CD14-positive monocyte (primary cell): ENCODE data around the gene PELI1. TPM values are rescaled to one million over a fixed set of nuclear protein-coding genes. Genes with fewer than 3 reads are reported as not detected.

Source experiments
- DNase-seq, 3 donors: peaks; one replicate each; pipeline ENCODE4 v3.0.0-alpha.2; 2011 to 2022
- H2AFZ ChIP-seq: 2 replicates; pipeline ENCODE4 v1.6.0; 2012; ENCODE audit warnings: mild to moderate bottlenecking, low read depth, low read length, inconsistent platforms; ENCODE audit not compliant: insufficient read depth, poor library complexity, severe bottlenecking
- H3K27ac ChIP-seq, 2 donors: 1 replicate in 1 of 2; 2 replicates in 1 of 2; pipeline ENCODE4 v1.5.1; 2012 to 2013; ENCODE audit warnings: low read length in 2 of 2, control low read depth in 1 of 2, inconsistent platforms in 1 of 2, low read depth in 1 of 2, mild to moderate bottlenecking in 1 of 2
- H3K27me3 ChIP-seq, 2 donors: one replicate each; pipeline versions ENCODE4 v1.6.0 to v1.6.1; 2011 to 2013; ENCODE audit warnings: low read length in 2 of 2; ENCODE audit not compliant: control insufficient read depth in 2 of 2, insufficient read depth in 2 of 2
- H3K36me3 ChIP-seq, 2 donors: replicated peaks in 1 of 2; 1 replicate in 1 of 2; 2 replicates in 1 of 2; pipeline versions ENCODE4 v1.5.1 to v1.6.1; 2012 to 2013; ENCODE audit warnings: low read length in 2 of 2, control low read depth in 1 of 2, inconsistent platforms in 1 of 2, mild to moderate bottlenecking in 1 of 2; ENCODE audit not compliant: insufficient read depth in 2 of 2, control insufficient read depth in 1 of 2
- H3K4me1 ChIP-seq, 2 donors: 1 replicate in 1 of 2; 2 replicates in 1 of 2; pipeline versions ENCODE4 v1.5.1 to v1.6.1; 2012 to 2013; ENCODE audit warnings: low read length in 2 of 2, control low read depth in 1 of 2, inconsistent platforms in 1 of 2, mild to moderate bottlenecking in 1 of 2, moderate library complexity in 1 of 2; ENCODE audit not compliant: insufficient read depth in 2 of 2, control insufficient read depth in 1 of 2
- H3K4me2 ChIP-seq: replicated peaks from 2 replicates; pipeline ENCODE3; 2012; ENCODE audit warnings: low read length, moderate library complexity, mild to moderate bottlenecking; ENCODE audit not compliant: poor library complexity, severe bottlenecking; ENCODE audit errors: extremely low read depth
- H3K4me3 ChIP-seq, 3 experiments: fragments of 200-600 bp in 1 of 3; sonication (generic) in 1 of 3; replicated peaks in 1 of 3; 1 replicate in 2 of 3; 2 replicates in 1 of 3; pipeline ENCODE4 v1.5.1; 2011 to 2013; ENCODE audit warnings: low read length in 3 of 3, mild to moderate bottlenecking in 3 of 3, control low read depth in 2 of 3, low read depth in 2 of 3, inconsistent platforms in 1 of 3, moderate library complexity in 1 of 3
- H3K79me2 ChIP-seq: 2 replicates; pipeline ENCODE4 v1.6.0; 2012; ENCODE audit warnings: mild to moderate bottlenecking, control low read depth, inconsistent platforms, low read length, moderate library complexity; ENCODE audit not compliant: insufficient read depth
- H3K9ac ChIP-seq: 2 replicates; pipeline ENCODE4 v1.6.0; 2017; ENCODE audit warnings: low read length, mild to moderate bottlenecking; ENCODE audit not compliant: insufficient read depth, poor library complexity, severe bottlenecking
- H3K9me3 ChIP-seq, 2 donors: replicated peaks in 1 of 2; 1 replicate in 1 of 2; 2 replicates in 1 of 2; pipeline versions ENCODE4 v1.5.1 to v1.6.1; 2012 to 2013; ENCODE audit warnings: low read length in 2 of 2, control low read depth in 1 of 2; ENCODE audit not compliant: control insufficient read depth in 1 of 2, insufficient read depth in 1 of 2
- H4K20me1 ChIP-seq: 2 replicates; pipeline ENCODE4 v1.6.0; 2012; ENCODE audit warnings: mild to moderate bottlenecking, low read length, control low read depth, moderate library complexity; ENCODE audit not compliant: insufficient read depth
- H3K27ac Mint-ChIP-seq, 7 donors: one replicate each; pipeline ENCODE4 v1.8.0; 2020; ENCODE audit warnings: mild to moderate bottlenecking in 7 of 7, mixed read lengths in 7 of 7, moderate library complexity in 6 of 7, inconsistent platforms in 2 of 7
- H3K27me3 Mint-ChIP-seq, 3 donors: one replicate each; pipeline ENCODE4 v1.8.0; 2021 to 2022; ENCODE audit warnings: low read depth in 3 of 3, mild to moderate bottlenecking in 3 of 3, mixed read lengths in 3 of 3, moderate library complexity in 3 of 3, inconsistent platforms in 1 of 3
- H3K36me3 Mint-ChIP-seq, 2 donors: one replicate each; pipeline ENCODE4 v1.8.0; 2020; ENCODE audit warnings: mixed read lengths in 2 of 2, inconsistent platforms in 1 of 2, mild to moderate bottlenecking in 1 of 2
- H3K4me1 Mint-ChIP-seq: one replicate; pipeline ENCODE4 v1.8.0; 2020; ENCODE audit warnings: mild to moderate bottlenecking, mixed read lengths
- H3K4me3 Mint-ChIP-seq, 2 donors: one replicate each; pipeline ENCODE4 v1.8.0; 2020; ENCODE audit warnings: mild to moderate bottlenecking in 2 of 2, mixed read lengths in 2 of 2, moderate library complexity in 1 of 2
- H3K9me3 Mint-ChIP-seq, 7 donors: one replicate each; pipeline ENCODE4 v1.8.0; 2020 to 2022; ENCODE audit warnings: mixed read lengths in 7 of 7, mild to moderate bottlenecking in 6 of 7, moderate library complexity in 6 of 7, inconsistent platforms in 2 of 7
- WGBS: methylation state at CpG from one replicate; pipeline ENCODE4 v1.1.5; 2013; ENCODE audit warnings: missing lambda C conversion rate; ENCODE audit not compliant: insufficient coverage; 5-methylcytosine and 5-hydroxymethylcytosine counted together
- intact Hi-C, 2 donors: fragments of 100-400 bp; cut with micrococcal nuclease; formaldehyde crosslinking; loops; one replicate each; pipeline versions ENCODE4 v1.15.0 to v1.15.1; 2023
- polyA plus RNA-seq, 3 donors: library from polyadenylated mRNA; depleted of rRNA in 1 of 3; unstranded in 2 of 3; stranded (reverse) in 1 of 3; fragments of 300-500 nt in 2 of 3; fragments of >200 nt in 1 of 3; fragmentation: Illumina TruSeq in 2 of 3; gene quantifications; 1 replicate in 2 of 3; 2 replicates in 1 of 3; pipeline ENCODE4 v1.2.3, GENCODE V29; 2012 to 2021
- TF ChIP-seq, protein P1 (sequence below): fragments of 200-600 bp; IDR thresholded peaks from one replicate; pipeline ENCODE4 v1.8.0; 2022; ENCODE audit warnings: antibody characterized with exemption, mild to moderate bottlenecking

PELI1 gene
- polyA plus RNA-seq, 3 donors, result 44.7 to 106 (median 53.6) TPM

DNA sequence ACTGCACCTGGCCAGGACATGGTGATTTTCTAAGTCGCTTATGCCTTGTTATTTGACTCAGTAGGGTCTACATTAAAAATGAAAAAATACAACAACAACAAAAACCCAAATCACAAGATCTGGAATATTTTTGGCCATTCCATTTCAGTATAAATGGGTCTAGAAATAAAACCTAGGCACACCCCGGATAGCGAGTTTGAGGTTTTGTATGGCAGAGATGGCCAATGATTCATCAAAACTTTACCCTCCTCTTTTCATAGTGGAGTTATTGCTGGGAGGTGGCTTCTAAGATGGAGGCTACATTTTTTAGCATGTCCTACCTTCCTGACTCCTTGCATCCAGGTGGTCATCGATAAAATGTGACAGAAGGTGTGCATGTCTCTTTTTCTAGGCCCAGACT lies 49.3 kb upstream of the PELI1 start:
- DNase-seq, result no peak
- Histone ChIP-seq H3K4me3 (peak overlapping the region in 1 of 3 experiments; percentile 50), H4K20me1 (no peaks in the 10 kb centered on the region), H3K9me3 (no peaks in the 10 kb centered on the region), H3K27ac (peak overlapping the region; percentile 75 to 90), H3K9ac (no peak overlapping the region), H2AFZ (no peak overlapping the region), H3K27me3 (no peaks in the 10 kb centered on the region), H3K4me2 (no peak overlapping the region), H3K36me3 (no peaks in the 10 kb centered on the region), H3K4me1 (peaks cover 51 to 58% of the 10 kb centered on the region in 2 donors), H3K79me2 (no peaks in the 10 kb centered on the region)
- H3K4me3 Mint-ChIP-seq, result no peak overlapping the region
- peaks cover 0 to 4% (median 0%) of the 10 kb centered on the region in 7 donors for H3K9me3 Mint-ChIP-seq
- peaks cover 0 to 3% (median 2%) of the 10 kb centered on the region in 3 donors for H3K27me3 Mint-ChIP-seq
- no CpG with 5 or more reads among the region's 4 CpGs for WGBS
- TF ChIP-seq, protein P1, sequence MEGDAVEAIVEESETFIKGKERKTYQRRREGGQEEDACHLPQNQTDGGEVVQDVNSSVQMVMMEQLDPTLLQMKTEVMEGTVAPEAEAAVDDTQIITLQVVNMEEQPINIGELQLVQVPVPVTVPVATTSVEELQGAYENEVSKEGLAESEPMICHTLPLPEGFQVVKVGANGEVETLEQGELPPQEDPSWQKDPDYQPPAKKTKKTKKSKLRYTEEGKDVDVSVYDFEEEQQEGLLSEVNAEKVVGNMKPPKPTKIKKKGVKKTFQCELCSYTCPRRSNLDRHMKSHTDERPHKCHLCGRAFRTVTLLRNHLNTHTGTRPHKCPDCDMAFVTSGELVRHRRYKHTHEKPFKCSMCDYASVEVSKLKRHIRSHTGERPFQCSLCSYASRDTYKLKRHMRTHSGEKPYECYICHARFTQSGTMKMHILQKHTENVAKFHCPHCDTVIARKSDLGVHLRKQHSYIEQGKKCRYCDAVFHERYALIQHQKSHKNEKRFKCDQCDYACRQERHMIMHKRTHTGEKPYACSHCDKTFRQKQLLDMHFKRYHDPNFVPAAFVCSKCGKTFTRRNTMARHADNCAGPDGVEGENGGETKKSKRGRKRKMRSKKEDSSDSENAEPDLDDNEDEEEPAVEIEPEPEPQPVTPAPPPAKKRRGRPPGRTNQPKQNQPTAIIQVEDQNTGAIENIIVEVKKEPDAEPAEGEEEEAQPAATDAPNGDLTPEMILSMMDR, result no peak
- H3K4me1 Mint-ChIP-seq, result peaks cover 58% of the 10 kb centered on the region
- H3K27ac Mint-ChIP-seq, result peak overlapping the region; percentile 91 to 99 (median 97)
- intact Hi-C loops, result loop anchor here in 1 of 2 donors (2.0 to 5.0 kb wide), 2 partner anchors 17 to 51 kb away; partner anchors contain the start of gene PELI1
- H3K36me3 Mint-ChIP-seq, result peaks cover 3% of the 10 kb centered on the region in 2 donors

DNA sequence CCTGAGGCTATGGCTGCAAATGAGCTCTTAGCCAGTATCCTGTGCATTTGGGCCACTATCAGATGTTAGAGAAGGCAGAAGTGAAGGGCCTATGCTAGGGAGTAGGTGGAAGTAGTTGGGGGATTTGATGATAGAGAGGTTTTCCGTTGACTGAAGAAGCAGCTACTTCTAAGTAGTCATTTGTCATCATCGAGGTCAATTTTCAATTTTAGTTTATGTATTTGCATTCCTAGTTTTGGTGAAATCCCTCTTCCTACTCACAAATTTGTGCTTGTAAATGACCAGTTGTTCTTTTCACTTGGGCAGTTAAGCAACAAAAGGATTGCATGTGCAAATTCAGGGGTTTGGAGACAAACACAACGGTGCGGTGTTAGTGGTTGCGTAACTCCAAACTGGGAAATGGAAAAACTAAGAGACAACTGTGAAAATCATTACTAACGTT lies 48.5 kb upstream of the PELI1 start:
- TF ChIP-seq, protein P1, result no peak
- H3K4me2 ChIP-seq, result peak overlapping the region; percentile 60
- H3K4me3 ChIP-seq, result peak overlapping the region in 2 of 3 experiments; percentile 16 to 50
- peaks cover 53 to 60% of the 10 kb centered on the region in 2 donors for H3K4me1 ChIP-seq
- Mint-ChIP-seq H3K36me3 (peaks cover 3% of the 10 kb centered on the region in 2 donors), H3K4me3 (peak overlapping the region; percentile 17 to 60), H3K27ac (peak overlapping the region; percentile 91 to 99 (median 97)), H3K9me3 (peaks cover 0 to 4% (median 0%) of the 10 kb centered on the region in 7 donors), H3K27me3 (peaks cover 0 to 3% (median 2%) of the 10 kb centered on the region in 3 donors), H3K4me1 (peaks cover 62% of the 10 kb centered on the region)
- no peaks in the 10 kb centered on the region for H4K20me1 ChIP-seq
- no peak overlapping the region for H2AFZ ChIP-seq
- intact Hi-C loops, result loop anchor here in 1 of 2 donors (2.0 to 5.0 kb wide), 2 partner anchors 18 to 50 kb away; partner anchors contain the start of gene PELI1
- no CpG with 5 or more reads among the region's 6 CpGs for WGBS
- peak overlapping the region; percentile 48 for H3K9ac ChIP-seq
- H3K79me2 ChIP-seq, result no peaks in the 10 kb centered on the region
- peak; percentile 61 to 86 (median 84) for DNase-seq
- H3K9me3 ChIP-seq, result no peaks in the 10 kb centered on the region
- no peaks in the 10 kb centered on the region for H3K27me3 ChIP-seq
- peak overlapping the region; percentile 75 to 90 for H3K27ac ChIP-seq
- H3K36me3 ChIP-seq, result no peaks in the 10 kb centered on the region
